Activated CD4-positive, alpha-beta memory T cell treated with anti-CD3 and anti-CD28 coated beads, Interleukin-2, amount 10 ng/mL, durations not matched to agents 7 days and 5 days (primary cell): ENCODE results near the gene NOCT. TPM values are rescaled to one million over a fixed set of nuclear protein-coding genes. Genes with fewer than 3 reads are reported as not detected.

Experiments
- total RNA-seq, 2 experiments: library from RNA; stranded (reverse); gene quantifications; one replicate each; pipeline ENCODE4 v1.2.3, GENCODE V29; 2021

The NOCT gene
- total RNA-seq, 2 experiments from 2014 or later, result 4.5 to 5.4 TPM

Other genes starting within 250 kb of the NOCT start
- gene ELF2, start 161.4 kb downstream of the NOCT start, total RNA-seq, result 10 to 100 TPM; 35.2 to 39.5 TPM